Endodermal cell (in vitro differentiated cells): ENCODE results near the gene SORCS2. TPM values are rescaled to one million over a fixed set of nuclear protein-coding genes. Genes with fewer than 3 reads are reported as not detected.

Source experiments
- DNase-seq: peaks from one replicate; pipeline ENCODE4 v3.0.0-alpha.2; 2017
- H3K27ac ChIP-seq: 2 replicates; pipeline ENCODE4 v1.5.1; 2013; ENCODE audit warnings: mild to moderate bottlenecking, low read depth, low read length, moderate library complexity
- H3K27me3 ChIP-seq: 2 replicates; pipeline ENCODE4 v1.6.1; 2013; ENCODE audit warnings: mild to moderate bottlenecking, low read length, moderate library complexity; ENCODE audit not compliant: insufficient read depth, control insufficient read depth, poor library complexity, severe bottlenecking
- H3K36me3 ChIP-seq: 2 replicates; pipeline ENCODE4 v1.7.0; 2013; ENCODE audit warnings: mild to moderate bottlenecking, low read length, moderate library complexity; ENCODE audit not compliant: control insufficient read depth, insufficient read depth
- H3K4me1 ChIP-seq: one replicate; pipeline ENCODE4 v1.7.0; 2013; ENCODE audit warnings: low read length; ENCODE audit not compliant: control insufficient read depth, insufficient read depth
- H3K4me3 ChIP-seq: 2 replicates; pipeline ENCODE4 v1.5.1; 2013; ENCODE audit warnings: mild to moderate bottlenecking, low read length, moderate library complexity
- H3K9ac ChIP-seq: 2 replicates; pipeline ENCODE4 v1.6.1; 2013; ENCODE audit warnings: mild to moderate bottlenecking, low read length, moderate library complexity; ENCODE audit not compliant: poor library complexity, severe bottlenecking; ENCODE audit errors: extremely low read depth
- H3K9me3 ChIP-seq: 2 replicates; pipeline ENCODE4 v1.6.1; 2013; ENCODE audit warnings: mild to moderate bottlenecking, low read length, moderate library complexity; ENCODE audit not compliant: control insufficient read depth
- H3K27ac Mint-ChIP-seq: 2 replicates; pipeline ENCODE4 v1.8.0; 2020; ENCODE audit warnings: mixed read lengths
- H3K27me3 Mint-ChIP-seq: 2 replicates; pipeline ENCODE4 v1.8.0; 2021; ENCODE audit warnings: mild to moderate bottlenecking, mixed read lengths; ENCODE audit not compliant: insufficient read depth
- H3K36me3 Mint-ChIP-seq: 2 replicates; pipeline ENCODE4 v1.8.0; 2020; ENCODE audit warnings: low read depth, mixed read lengths
- H3K4me1 Mint-ChIP-seq: 2 replicates; pipeline ENCODE4 v1.8.0; 2020; ENCODE audit warnings: mixed read lengths
- H3K4me3 Mint-ChIP-seq: 2 replicates; pipeline ENCODE4 v1.8.0; 2020; ENCODE audit warnings: mild to moderate bottlenecking, moderate library complexity, mixed read lengths
- H3K9me3 Mint-ChIP-seq: 2 replicates; pipeline ENCODE4 v1.8.0; 2020; ENCODE audit warnings: mild to moderate bottlenecking, mixed read lengths
- CTCF ChIP-seq: fragments of 200-600 bp; sonication (generic); conservative IDR thresholded peaks from 2 replicates; pipeline ENCODE4 v1.5.0; 2021; ENCODE audit warnings: antibody characterized with exemption, mild to moderate bottlenecking
- WGBS, 2 experiments: methylation state at CpG; one replicate each; pipeline versions ENCODE4 v1.1.5 to v1.1.7; 2013; ENCODE audit warnings: missing lambda C conversion rate in 2 of 2, mixed read lengths in 1 of 2; ENCODE audit not compliant: insufficient coverage in 1 of 2, insufficient read length in 1 of 2; 5-methylcytosine and 5-hydroxymethylcytosine counted together
- total RNA-seq, 2 donors: library from RNA; stranded (reverse); fragmentation: NEBNext Ultra II Directional in 1 of 2; extraction: Animal tissue kit (Norgen Biotek cat#: 25700) in 1 of 2; gene quantifications; 2 replicates in 1 of 2; 3 replicates in 1 of 2; pipeline ENCODE4 v1.2.1, GENCODE V29; 2021

Gene SORCS2
- total RNA-seq, 2 donors from 2014 or later, result 1.4 to 1.9 TPM

GRCh38 chr4:7390336-7390735 lies 198.0 kb downstream of the SORCS2 start:
- no peak overlapping the region for H3K27ac ChIP-seq
- WGBS, 2 experiments, result 92 to 97% methylated on average over 13 of the region's 13 CpGs
- Mint-ChIP-seq H3K27ac (no peak overlapping the region), H3K36me3 (no peaks in the 10 kb centered on the region), H3K4me1 (no peaks in the 10 kb centered on the region), H3K4me3 (no peak overlapping the region), H3K27me3 (peaks cover 8% of the 10 kb centered on the region), H3K9me3 (no peaks in the 10 kb centered on the region)
- no peak for TF ChIP-seq CTCF
- no peaks in the 10 kb centered on the region for H3K27me3 ChIP-seq
- H3K9me3 ChIP-seq, result no peaks in the 10 kb centered on the region
- H3K4me1 ChIP-seq, result no peaks in the 10 kb centered on the region
- H3K4me3 ChIP-seq, result no peak overlapping the region
- no peaks in the 10 kb centered on the region for H3K36me3 ChIP-seq
- no peak overlapping the region for H3K9ac ChIP-seq
- DNase-seq, result no peak

GRCh38 chr4:7390906-7391636 lies 198.7 kb downstream of the SORCS2 start:
- 90 to 92% methylated on average over 10 to 18 of the region's 18 CpGs for WGBS, 2 experiments
- no peaks in the 10 kb centered on the region for H3K4me1 ChIP-seq
- peak; percentile 43 for DNase-seq
- H3K27ac ChIP-seq, result no peak overlapping the region
- H3K9me3 Mint-ChIP-seq, result no peaks in the 10 kb centered on the region
- no peak overlapping the region for H3K4me3 ChIP-seq
- no peaks in the 10 kb centered on the region for H3K9me3 ChIP-seq
- H3K4me3 Mint-ChIP-seq, result no peak overlapping the region
- H3K9ac ChIP-seq, result no peak overlapping the region
- no peak overlapping the region for H3K27ac Mint-ChIP-seq
- H3K36me3 ChIP-seq, result no peaks in the 10 kb centered on the region
- H3K4me1 Mint-ChIP-seq, result no peaks in the 10 kb centered on the region
- H3K36me3 Mint-ChIP-seq, result no peaks in the 10 kb centered on the region
- H3K27me3 Mint-ChIP-seq, result peaks cover 9% of the 10 kb centered on the region
- H3K27me3 ChIP-seq, result no peaks in the 10 kb centered on the region
- TF ChIP-seq CTCF, result no peak

GRCh38 chr4:7391637-7392437 lies 199.5 kb downstream of the SORCS2 start:
- H3K27me3 Mint-ChIP-seq, result peaks cover 9% of the 10 kb centered on the region
- no peaks in the 10 kb centered on the region for H3K36me3 Mint-ChIP-seq
- peak; percentile 36 for DNase-seq
- no peak overlapping the region for H3K4me3 Mint-ChIP-seq
- no peak overlapping the region for H3K9ac ChIP-seq
- 88 to 93% methylated on average over 17 to 18 of the region's 18 CpGs for WGBS, 2 experiments
- no peaks in the 10 kb centered on the region for H3K36me3 ChIP-seq
- no peak for TF ChIP-seq CTCF
- no peaks in the 10 kb centered on the region for H3K9me3 Mint-ChIP-seq
- H3K4me3 ChIP-seq, result no peak overlapping the region
- H3K4me1 Mint-ChIP-seq, result peaks cover 4% of the 10 kb centered on the region
- no peaks in the 10 kb centered on the region for H3K9me3 ChIP-seq
- H3K27ac Mint-ChIP-seq, result no peak overlapping the region
- H3K27ac ChIP-seq, result no peak overlapping the region
- H3K4me1 ChIP-seq, result no peaks in the 10 kb centered on the region
- H3K27me3 ChIP-seq, result no peaks in the 10 kb centered on the region
